Measurements from ENCODE around the gene RRP1B. TPM values are rescaled to one million over a fixed set of nuclear protein-coding genes. Genes with fewer than 3 reads are reported as not detected.

RRP1B gene
- total and polyA plus RNA-seq, 9 of the 15 experiments (the other 6 are each of a cell fraction or from before 2014, with no cell fraction given): 6.8 to 66.6 (median 41.9) TPM

GRCh38 chr21:43643193-43643592, 16.2 kb upstream of the RRP1B start:
- ATAC-seq (no peak), FAIRE-seq (no peak), DNase-seq (ENCODE audit: extremely low read depth in 1 of 4, low spot score in 3 of 4) (no peak)
- H3K79me2 ChIP-seq (ENCODE audit: control insufficient read depth, insufficient read depth, low read length): no peaks in the 10 kb centered on the region
- no peaks in the 10 kb centered on the region for H4K20me1 ChIP-seq (replicated peaks; ENCODE audit: control insufficient read depth, insufficient read depth, low read length)
- intact Hi-C loops (cut with micrococcal nuclease) (no loop called here), in situ Hi-C loops (cut with MboI) (loop anchor here (25.0 kb wide), 1 partner anchor 481 kb away; the partner anchor contains the start of gene CRYAA)
- H3K4me2 ChIP-seq (ENCODE audit: insufficient read depth, low read length): no peak overlapping the region
- POLR2A ChIA-PET: no interaction called here
- H3K36me3 ChIP-seq (ENCODE audit: control insufficient read depth, insufficient read depth, low read length): no peaks in the 10 kb centered on the region
- H2AFZ ChIP-seq (ENCODE audit: low read depth, low read length): no peak overlapping the region
- no peaks in the 10 kb centered on the region for H3K9me1 ChIP-seq (ENCODE audit: control insufficient read depth, insufficient read depth, low read length)
- H3K9ac ChIP-seq (ENCODE audit: insufficient read depth in 1 of 2, low read depth in 2 of 2, low read length in 2 of 2): no peak overlapping the region
- no peak overlapping the region for H3K4me3 ChIP-seq
- no peaks in the 10 kb centered on the region for H3K9me3 ChIP-seq (replicated peaks; ENCODE audit: control insufficient read depth, insufficient read depth, low read depth, low read length)
- 19% methylated on average over 4 of the region's 4 CpGs for WGBS (ENCODE audit: insufficient coverage, low coverage, missing lambda C conversion rate)
- BruUV-seq (replicated peaks): no TSS peak
- H3K4me1 ChIP-seq (replicated peaks in 1 of 2; ENCODE audit: control insufficient read depth in 2 of 2, insufficient read depth in 2 of 2, low read length in 2 of 2): peaks cover 0 to 10% of the 10 kb centered on the region in 2 experiments; a peak in 2 of 5 replicates
- no peak overlapping the region for H3K27ac ChIP-seq (ENCODE audit: extremely low read depth, low read depth, low read length)
- CTCF ChIA-PET (ENCODE audit: low intra/inter-chr PET ratio): no interaction called here
- no peak for TF ChIP-seq SPI1 (IDR thresholded peaks at IDR 0.05; ENCODE audit: borderline replicate concordance, low read depth, low read length)
- no peak for TF ChIP-seq ELF1 (tag; IDR thresholded peaks at IDR 0.05)
- no peak for TF ChIP-seq THAP7 (CRISPR knock-in tag; IDR thresholded peaks at IDR 0.05)
- TF ChIP-seq SNIP1 (IDR thresholded peaks at IDR 0.05; ENCODE audit: low read depth): no peak
- no peak for TF ChIP-seq NFE2 (IDR thresholded peaks at IDR 0.05; ENCODE audit: low read depth)
- TF ChIP-seq ZFP1 (CRISPR knock-in tag; IDR thresholded peaks at IDR 0.05): no peak
- peaks cover 14% of the 10 kb centered on the region in 2 experiments for H3K27me3 ChIP-seq (ENCODE audit: control insufficient read depth in 2 of 2, insufficient read depth in 2 of 2, low read length in 2 of 2)

- Histone ChIP-seq H3K4me2 (ENCODE audit: insufficient read depth, low read length) (no peak overlapping the region), H3K27me3 (ENCODE audit: control insufficient read depth in 2 of 2, insufficient read depth in 2 of 2, low read length in 2 of 2) (peaks cover 16 to 20% of the 10 kb centered on the region in 2 experiments), H3K4me3 (no peak overlapping the region), H3K9me3 (replicated peaks; ENCODE audit: control insufficient read depth, insufficient read depth, low read depth, low read length) (no peaks in the 10 kb centered on the region), H3K79me2 (ENCODE audit: control insufficient read depth, insufficient read depth, low read length) (no peaks in the 10 kb centered on the region), H3K27ac (ENCODE audit: extremely low read depth, low read depth, low read length) (no peak overlapping the region), H3K9ac (ENCODE audit: insufficient read depth in 1 of 2, low read depth in 2 of 2, low read length in 2 of 2) (no peak overlapping the region), H3K36me3 (ENCODE audit: control insufficient read depth, insufficient read depth, low read length) (no peaks in the 10 kb centered on the region), H4K20me1 (replicated peaks; ENCODE audit: control insufficient read depth, insufficient read depth, low read length) (no peaks in the 10 kb centered on the region), H2AFZ (ENCODE audit: low read depth, low read length) (no peak overlapping the region), H3K9me1 (ENCODE audit: control insufficient read depth, insufficient read depth, low read length) (no peaks in the 10 kb centered on the region), H3K4me1 (replicated peaks in 1 of 2; ENCODE audit: control insufficient read depth in 2 of 2, insufficient read depth in 2 of 2, low read length in 2 of 2) (peaks cover 0 to 10% of the 10 kb centered on the region in 2 experiments; a peak in 2 of 5 replicates)
- ATAC-seq: no peak
- FAIRE-seq: no peak
- WGBS (ENCODE audit: insufficient coverage, low coverage, missing lambda C conversion rate): 10% methylated on average over 4 of the region's 4 CpGs
- in situ Hi-C loops (cut with MboI): loop anchor here (25.0 kb wide), 1 partner anchor 482 kb away; the partner anchor contains the start of gene CRYAA
- BruUV-seq (replicated peaks): no TSS peak
- intact Hi-C loops (cut with micrococcal nuclease): loop anchor here (2.0 kb wide), 1 partner anchor 329 kb away; no protein-coding TSS in a partner anchor
- ChIA-PET CTCF (ENCODE audit: low intra/inter-chr PET ratio) (no interaction called here), POLR2A (no interaction called here)
- peak in 1 of 4 experiments; percentile 3 for DNase-seq (ENCODE audit: extremely low read depth in 1 of 4, low spot score in 3 of 4)
- TF ChIP-seq ZFP91 (CRISPR knock-in tag; IDR thresholded peaks at IDR 0.05): no peak
- TF ChIP-seq PHF8 (IDR thresholded peaks at IDR 0.05; ENCODE audit: borderline replicate concordance, low read length): no peak
- no peak for TF ChIP-seq ZNF644 (tag; IDR thresholded peaks at IDR 0.05; ENCODE audit: low read depth)
- no peak for TF ChIP-seq THRAP3 (IDR thresholded peaks at IDR 0.05; ENCODE audit: borderline replicate concordance)
- TF ChIP-seq TARDBP (IDR thresholded peaks at IDR 0.05): no peak
- TF ChIP-seq ZC3H4 (CRISPR knock-in tag; IDR thresholded peaks at IDR 0.05; ENCODE audit: borderline replicate concordance): no peak
- TF ChIP-seq GATA2 (CRISPR knock-in tag; IDR thresholded peaks at IDR 0.05): no peak
These were observed 15.3 kb upstream of the RRP1B start for GRCh38 chr21:43644071-43644470.

Measured in K562 (cell line).